ENCODE results near the gene FEZ2.

Gene FEZ2

GRCh38 chr2:36589230-36589630, 8.7 kb downstream of the FEZ2 start:
- DNase-seq = no peak
- Histone ChIP-seq H3K27ac (ENCODE audit: insufficient read depth, low read length, poor library complexity, severe bottlenecking) (no peak overlapping the region), H3K36me3 (ENCODE audit: control insufficient read depth, insufficient read depth, low read length) (peaks cover 9% of the 10 kb centered on the region)

GRCh38 chr2:36587556-36587955, 10.4 kb downstream of the FEZ2 start:
- peaks cover 9% of the 10 kb centered on the region for H3K36me3 ChIP-seq (ENCODE audit: control insufficient read depth, insufficient read depth, low read length)

More at GRCh38 chr2:36589230-36589630, 8.7 kb downstream of the FEZ2 start:
- Histone ChIP-seq H3K9me3 (ENCODE audit: control insufficient read depth, low read length) (no peaks in the 10 kb centered on the region), H3K4me1 (ENCODE audit: control insufficient read depth, insufficient read depth, low read length, poor library complexity, severe bottlenecking) (no peaks in the 10 kb centered on the region), H3K27me3 (replicated peaks; ENCODE audit: control insufficient read depth, insufficient read depth, low read length, poor library complexity, severe bottlenecking) (no peaks in the 10 kb centered on the region), H3K4me3 (ENCODE audit: insufficient read depth, low read depth, low read length, poor library complexity, severe bottlenecking) (no peak overlapping the region)

GRCh38 chr2:36587101-36587500, 10.9 kb downstream of the FEZ2 start:
- Histone ChIP-seq H3K4me3 (ENCODE audit: insufficient read depth, low read depth, low read length, poor library complexity, severe bottlenecking) (no peak overlapping the region), H3K27me3 (replicated peaks; ENCODE audit: control insufficient read depth, insufficient read depth, low read length, poor library complexity, severe bottlenecking) (no peaks in the 10 kb centered on the region), H3K4me1 (ENCODE audit: control insufficient read depth, insufficient read depth, low read length, poor library complexity, severe bottlenecking) (no peaks in the 10 kb centered on the region), H3K9me3 (ENCODE audit: control insufficient read depth, low read length) (no peaks in the 10 kb centered on the region), H3K27ac (ENCODE audit: insufficient read depth, low read length, poor library complexity, severe bottlenecking) (no peak overlapping the region), H3K36me3 (ENCODE audit: control insufficient read depth, insufficient read depth, low read length) (peaks cover 9% of the 10 kb centered on the region)
- DNase-seq = no peak

More at GRCh38 chr2:36587556-36587955, 10.4 kb downstream of the FEZ2 start:
- Histone ChIP-seq H3K9me3 (ENCODE audit: control insufficient read depth, low read length) (no peaks in the 10 kb centered on the region), H3K27ac (ENCODE audit: insufficient read depth, low read length, poor library complexity, severe bottlenecking) (no peak overlapping the region), H3K27me3 (replicated peaks; ENCODE audit: control insufficient read depth, insufficient read depth, low read length, poor library complexity, severe bottlenecking) (no peaks in the 10 kb centered on the region), H3K4me1 (ENCODE audit: control insufficient read depth, insufficient read depth, low read length, poor library complexity, severe bottlenecking) (no peaks in the 10 kb centered on the region), H3K4me3 (ENCODE audit: insufficient read depth, low read depth, low read length, poor library complexity, severe bottlenecking) (no peak overlapping the region)
- no peak for DNase-seq

GRCh38 chr2:36586672-36587071, 11.3 kb downstream of the FEZ2 start:
- Histone ChIP-seq H3K27ac (ENCODE audit: insufficient read depth, low read length, poor library complexity, severe bottlenecking) (no peak overlapping the region), H3K27me3 (replicated peaks; ENCODE audit: control insufficient read depth, insufficient read depth, low read length, poor library complexity, severe bottlenecking) (no peaks in the 10 kb centered on the region), H3K36me3 (ENCODE audit: control insufficient read depth, insufficient read depth, low read length) (peaks cover 9% of the 10 kb centered on the region), H3K4me1 (ENCODE audit: control insufficient read depth, insufficient read depth, low read length, poor library complexity, severe bottlenecking) (no peaks in the 10 kb centered on the region), H3K9me3 (ENCODE audit: control insufficient read depth, low read length) (no peaks in the 10 kb centered on the region), H3K4me3 (ENCODE audit: insufficient read depth, low read depth, low read length, poor library complexity, severe bottlenecking) (no peak overlapping the region)
- no peak for DNase-seq

- no peak for DNase-seq
- Histone ChIP-seq H3K4me3 (ENCODE audit: insufficient read depth, low read depth, low read length, poor library complexity, severe bottlenecking) (no peak overlapping the region), H3K9me3 (ENCODE audit: control insufficient read depth, low read length) (no peaks in the 10 kb centered on the region), H3K4me1 (ENCODE audit: control insufficient read depth, insufficient read depth, low read length, poor library complexity, severe bottlenecking) (no peaks in the 10 kb centered on the region), H3K27me3 (replicated peaks; ENCODE audit: control insufficient read depth, insufficient read depth, low read length, poor library complexity, severe bottlenecking) (no peaks in the 10 kb centered on the region), H3K27ac (ENCODE audit: insufficient read depth, low read length, poor library complexity, severe bottlenecking) (no peak overlapping the region), H3K36me3 (ENCODE audit: control insufficient read depth, insufficient read depth, low read length) (peaks cover 24% of the 10 kb centered on the region)
These were observed 13.7 kb downstream of the FEZ2 start for GRCh38 chr2:36584148-36584794.

- DNase-seq = no peak
- no peak overlapping the region for H3K27ac ChIP-seq (ENCODE audit: insufficient read depth, low read length, poor library complexity, severe bottlenecking)
- H3K4me1 ChIP-seq (ENCODE audit: control insufficient read depth, insufficient read depth, low read length, poor library complexity, severe bottlenecking) = no peaks in the 10 kb centered on the region
- H3K36me3 ChIP-seq (ENCODE audit: control insufficient read depth, insufficient read depth, low read length) = peaks cover 31% of the 10 kb centered on the region
- H3K27me3 ChIP-seq (replicated peaks; ENCODE audit: control insufficient read depth, insufficient read depth, low read length, poor library complexity, severe bottlenecking) = no peaks in the 10 kb centered on the region
- H3K4me3 ChIP-seq (ENCODE audit: insufficient read depth, low read depth, low read length, poor library complexity, severe bottlenecking) = no peak overlapping the region
- no peaks in the 10 kb centered on the region for H3K9me3 ChIP-seq (ENCODE audit: control insufficient read depth, low read length)
These were observed 15.0 kb downstream of the FEZ2 start for GRCh38 chr2:36582951-36583350.

- Histone ChIP-seq H3K4me3 (ENCODE audit: insufficient read depth, low read depth, low read length, poor library complexity, severe bottlenecking) (no peak overlapping the region), H3K27ac (ENCODE audit: insufficient read depth, low read length, poor library complexity, severe bottlenecking) (no peak overlapping the region), H3K9me3 (ENCODE audit: control insufficient read depth, low read length) (no peaks in the 10 kb centered on the region), H3K27me3 (replicated peaks; ENCODE audit: control insufficient read depth, insufficient read depth, low read length, poor library complexity, severe bottlenecking) (no peaks in the 10 kb centered on the region), H3K36me3 (ENCODE audit: control insufficient read depth, insufficient read depth, low read length) (peaks cover 31% of the 10 kb centered on the region), H3K4me1 (ENCODE audit: control insufficient read depth, insufficient read depth, low read length, poor library complexity, severe bottlenecking) (no peaks in the 10 kb centered on the region)
- DNase-seq = no peak
These were observed 15.4 kb downstream of the FEZ2 start for GRCh38 chr2:36582538-36582937.

- no peak overlapping the region for H3K4me3 ChIP-seq (ENCODE audit: insufficient read depth, low read depth, low read length, poor library complexity, severe bottlenecking)
- no peaks in the 10 kb centered on the region for H3K4me1 ChIP-seq (ENCODE audit: control insufficient read depth, insufficient read depth, low read length, poor library complexity, severe bottlenecking)
- no peak overlapping the region for H3K27ac ChIP-seq (ENCODE audit: insufficient read depth, low read length, poor library complexity, severe bottlenecking)
- no peaks in the 10 kb centered on the region for H3K27me3 ChIP-seq (replicated peaks; ENCODE audit: control insufficient read depth, insufficient read depth, low read length, poor library complexity, severe bottlenecking)
- no peak for DNase-seq
- H3K36me3 ChIP-seq (ENCODE audit: control insufficient read depth, insufficient read depth, low read length) = peaks cover 27% of the 10 kb centered on the region
- H3K9me3 ChIP-seq (ENCODE audit: control insufficient read depth, low read length) = no peaks in the 10 kb centered on the region
These were observed 18.7 kb downstream of the FEZ2 start for GRCh38 chr2:36579297-36579664.

- H3K36me3 ChIP-seq (ENCODE audit: control insufficient read depth, insufficient read depth, low read length) = peaks cover 29% of the 10 kb centered on the region
- DNase-seq = no peak
- no peaks in the 10 kb centered on the region for H3K9me3 ChIP-seq (ENCODE audit: control insufficient read depth, low read length)
These were observed 19.3 kb downstream of the FEZ2 start for GRCh38 chr2:36578343-36579296.

GRCh38 chr2:36577884-36578283, 20.1 kb downstream of the FEZ2 start:
- Histone ChIP-seq H3K4me1 (ENCODE audit: control insufficient read depth, insufficient read depth, low read length, poor library complexity, severe bottlenecking) (no peaks in the 10 kb centered on the region), H3K4me3 (ENCODE audit: insufficient read depth, low read depth, low read length, poor library complexity, severe bottlenecking) (no peak overlapping the region), H3K27ac (ENCODE audit: insufficient read depth, low read length, poor library complexity, severe bottlenecking) (no peak overlapping the region), H3K27me3 (replicated peaks; ENCODE audit: control insufficient read depth, insufficient read depth, low read length, poor library complexity, severe bottlenecking) (no peaks in the 10 kb centered on the region), H3K36me3 (ENCODE audit: control insufficient read depth, insufficient read depth, low read length) (peaks cover 30% of the 10 kb centered on the region), H3K9me3 (ENCODE audit: control insufficient read depth, low read length) (no peaks in the 10 kb centered on the region)
- DNase-seq = no peak

More at GRCh38 chr2:36578343-36579296, 19.3 kb downstream of the FEZ2 start:
- Histone ChIP-seq H3K27me3 (replicated peaks; ENCODE audit: control insufficient read depth, insufficient read depth, low read length, poor library complexity, severe bottlenecking) (no peaks in the 10 kb centered on the region), H3K4me1 (ENCODE audit: control insufficient read depth, insufficient read depth, low read length, poor library complexity, severe bottlenecking) (no peaks in the 10 kb centered on the region), H3K4me3 (ENCODE audit: insufficient read depth, low read depth, low read length, poor library complexity, severe bottlenecking) (no peak overlapping the region), H3K27ac (ENCODE audit: insufficient read depth, low read length, poor library complexity, severe bottlenecking) (no peak overlapping the region)
